H9 (cell line): Measurements from ENCODE around the gene CCDC127. TPM values are rescaled to one million over a fixed set of nuclear protein-coding genes. Genes with fewer than 3 reads are reported as not detected.

ENCODE experiments used
- DNase-seq: peaks from one replicate; pipeline ENCODE4 v3.0.0-alpha.2; 2017
- H2AFZ ChIP-seq: one replicate; pipeline ENCODE4 v1.6.1; 2013; ENCODE audit warnings: mild to moderate bottlenecking, low read length, control low read depth, moderate library complexity
- H2AK5ac ChIP-seq: 2 replicates; pipeline ENCODE4 v1.6.1; 2013; ENCODE audit warnings: low read length, control low read depth, mixed read lengths; ENCODE audit not compliant: insufficient read length
- H2BK120ac ChIP-seq: one replicate; pipeline ENCODE4 v1.6.1; 2013; ENCODE audit warnings: low read depth, mild to moderate bottlenecking, low read length, control low read depth, inconsistent platforms; ENCODE audit not compliant: poor library complexity, severe bottlenecking
- H2BK12ac ChIP-seq: 2 replicates; pipeline ENCODE4 v1.6.1; 2013; ENCODE audit warnings: low read length, control low read depth, mixed read lengths, low read depth; ENCODE audit not compliant: insufficient read length
- H2BK15ac ChIP-seq: 2 replicates; pipeline ENCODE4 v1.6.1; 2013; ENCODE audit warnings: low read depth, low read length, control low read depth
- H2BK20ac ChIP-seq: one replicate; pipeline ENCODE4 v1.6.1; 2013; ENCODE audit warnings: low read depth, mild to moderate bottlenecking, low read length, control low read depth, inconsistent platforms; ENCODE audit not compliant: poor library complexity, severe bottlenecking
- H2BK5ac ChIP-seq: 2 replicates; pipeline ENCODE4 v1.6.1; 2013; ENCODE audit warnings: low read length, control low read depth, mixed read lengths; ENCODE audit not compliant: insufficient read length
- H3K14ac ChIP-seq: 2 replicates; pipeline ENCODE4 v1.6.1; 2013; ENCODE audit warnings: low read length, control low read depth; ENCODE audit not compliant: insufficient read depth
- H3K18ac ChIP-seq: 2 replicates; pipeline ENCODE4 v1.6.1; 2013; ENCODE audit warnings: low read depth, mild to moderate bottlenecking, mixed read lengths, low read length, control low read depth; ENCODE audit not compliant: insufficient read length
- H3K23ac ChIP-seq: 2 replicates; pipeline ENCODE4 v1.6.1; 2013; ENCODE audit warnings: low read length, control low read depth, mixed read lengths, low read depth; ENCODE audit not compliant: insufficient read length
- H3K23me2 ChIP-seq: 2 replicates; pipeline ENCODE4 v1.6.1; 2013; ENCODE audit warnings: low read depth, mild to moderate bottlenecking, mixed read lengths, low read length, control low read depth; ENCODE audit not compliant: insufficient read length, poor library complexity, severe bottlenecking
- H3K27ac ChIP-seq: 2 replicates; pipeline ENCODE4 v1.5.1; 2013; ENCODE audit warnings: low read length, control low read depth, mixed read lengths, low read depth; ENCODE audit not compliant: insufficient read length
- H3K27me3 ChIP-seq: 2 replicates; pipeline ENCODE4 v1.6.1; 2013; ENCODE audit warnings: low read length, control low read depth, inconsistent platforms; ENCODE audit not compliant: insufficient read depth
- H3K4ac ChIP-seq: 2 replicates; pipeline ENCODE4 v1.6.1; 2013; ENCODE audit warnings: low read depth, mild to moderate bottlenecking, control low read depth, inconsistent platforms, low read length, moderate library complexity
- H3K4me1 ChIP-seq: 2 replicates; pipeline ENCODE4 v1.6.1; 2013; ENCODE audit warnings: low read length, control low read depth, inconsistent platforms; ENCODE audit not compliant: insufficient read depth
- H3K4me2 ChIP-seq: 2 replicates; pipeline ENCODE4 v1.6.1; 2013; ENCODE audit warnings: low read length, control low read depth, mixed read lengths; ENCODE audit not compliant: insufficient read length, insufficient read depth
- H3K56ac ChIP-seq: 2 replicates; pipeline ENCODE4 v1.6.1; 2013; ENCODE audit warnings: low read depth, mild to moderate bottlenecking, mixed read lengths, low read length, control low read depth; ENCODE audit not compliant: insufficient read length
- H3K79me1 ChIP-seq: 2 replicates; pipeline ENCODE4 v1.6.1; 2013; ENCODE audit warnings: low read depth, mild to moderate bottlenecking, moderate library complexity, low read length, control low read depth, inconsistent platforms; ENCODE audit not compliant: insufficient read depth, poor library complexity, severe bottlenecking
- H3K79me2 ChIP-seq: 2 replicates; pipeline ENCODE4 v1.6.1; 2013; ENCODE audit warnings: low read length, control low read depth, inconsistent platforms; ENCODE audit not compliant: insufficient read depth
- H3K9ac ChIP-seq: 2 replicates; pipeline ENCODE4 v1.6.1; 2013; ENCODE audit warnings: low read length, control low read depth, mixed read lengths; ENCODE audit not compliant: insufficient read length; ENCODE audit errors: extremely low read depth
- H3K9me3 ChIP-seq: one replicate; pipeline ENCODE4 v1.6.1; 2013; ENCODE audit warnings: low read depth, low read length, inconsistent platforms; ENCODE audit not compliant: control insufficient read depth
- H3T11ph ChIP-seq: one replicate; pipeline ENCODE4 v1.6.1; 2013; ENCODE audit warnings: mild to moderate bottlenecking, low read length, control low read depth, inconsistent platforms
- H4K20me1 ChIP-seq: one replicate; pipeline ENCODE4 v1.6.1; 2013; ENCODE audit not compliant: control insufficient read depth, insufficient read length, insufficient read depth
- H4K5ac ChIP-seq: 2 replicates; pipeline ENCODE4 v1.6.1; 2013; ENCODE audit warnings: low read depth, mild to moderate bottlenecking, mixed read lengths, low read length, control low read depth; ENCODE audit not compliant: insufficient read length
- H4K8ac ChIP-seq: replicated peaks from 2 replicates; pipeline ENCODE4 v1.6.1; 2013; ENCODE audit warnings: low read length, control low read depth, mixed read lengths, low read depth; ENCODE audit not compliant: insufficient read length
- H4K91ac ChIP-seq: 2 replicates; pipeline ENCODE4 v1.6.1; 2013; ENCODE audit warnings: low read depth, mild to moderate bottlenecking, moderate library complexity, mixed read lengths, low read length, control low read depth; ENCODE audit not compliant: insufficient read length
- H3K27ac Mint-ChIP-seq, 3 experiments: 2 replicates in 2 of 3; 3 replicates in 1 of 3; pipeline ENCODE4 v1.8.0; 2020 to 2021; ENCODE audit warnings: mixed read lengths in 3 of 3, mild to moderate bottlenecking in 1 of 3, moderate library complexity in 1 of 3
- H3K27me3 Mint-ChIP-seq: 2 replicates; pipeline ENCODE4 v1.8.0; 2021; ENCODE audit warnings: low read depth, mild to moderate bottlenecking, moderate library complexity, mixed read lengths
- H3K36me3 Mint-ChIP-seq, 3 experiments: 2 replicates in 2 of 3; 3 replicates in 1 of 3; pipeline ENCODE4 v1.8.0; 2020 to 2021; ENCODE audit warnings: low read depth in 3 of 3, mixed read lengths in 3 of 3; ENCODE audit not compliant: insufficient read depth in 1 of 3
- H3K4me1 Mint-ChIP-seq, 2 experiments: 2 replicates each; pipeline ENCODE4 v1.8.0; 2020; ENCODE audit warnings: mixed read lengths in 2 of 2
- H3K4me3 Mint-ChIP-seq, 2 experiments: 2 replicates in 1 of 2; 3 replicates in 1 of 2; pipeline ENCODE4 v1.8.0; 2020 to 2021; ENCODE audit warnings: mild to moderate bottlenecking in 2 of 2, mixed read lengths in 2 of 2, moderate library complexity in 1 of 2
- H3K9me3 Mint-ChIP-seq, 2 experiments: 2 replicates in 1 of 2; 3 replicates in 1 of 2; pipeline ENCODE4 v1.8.0; 2020; ENCODE audit warnings: mild to moderate bottlenecking in 2 of 2, mixed read lengths in 2 of 2, moderate library complexity in 1 of 2
- CTCF ChIP-seq: fragments of 200-600 bp; sonication (generic); conservative IDR thresholded peaks from 3 replicates; pipeline ENCODE4 v1.8.0; 2021; ENCODE audit warnings: antibody characterized with exemption, mild to moderate bottlenecking
- WGBS: extraction: QIAGEN DNeasy Blood & Tissue Kit; methylation state at CpG from one replicate; pipeline ENCODE4 v1.1.7; 2013; ENCODE audit warnings: missing lambda C conversion rate, low lambda C conversion rate, mixed read lengths; ENCODE audit not compliant: insufficient read length; ENCODE audit errors: extremely low coverage; 5-methylcytosine and 5-hydroxymethylcytosine counted together
- total RNA-seq: library from RNA; stranded (reverse); gene quantifications from 2 replicates; pipeline ENCODE4 v1.2.1, GENCODE V29; 2021

The CCDC127 gene
- total RNA-seq, 1 experiment from 2014 or later, result 9.0 TPM

DNA sequence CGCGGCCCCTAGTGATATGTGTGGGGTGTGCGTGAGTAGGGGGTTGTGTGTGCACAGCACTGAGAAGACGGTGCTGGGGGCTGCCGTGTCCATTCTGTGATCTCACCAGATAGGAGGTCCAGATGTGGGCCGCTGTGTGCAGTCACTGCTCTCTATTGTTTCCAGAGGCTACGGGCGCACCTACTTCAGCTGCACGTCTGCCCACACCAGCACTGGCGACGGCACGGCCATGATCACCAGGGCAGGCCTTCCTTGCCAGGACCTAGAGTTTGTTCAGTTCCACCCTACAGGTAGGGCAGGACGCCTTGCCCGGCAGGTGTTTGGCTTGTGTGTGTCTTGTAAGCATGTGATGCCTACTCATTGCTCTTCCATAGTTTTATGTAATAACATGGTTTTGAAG, 12.8 kb upstream of the CCDC127 start:
- H2AK5ac ChIP-seq, result no peak overlapping the region
- H3K79me1 ChIP-seq, result no peaks in the 10 kb centered on the region
- no peak overlapping the region for H3K18ac ChIP-seq
- H3K4me2 ChIP-seq, result no peak overlapping the region
- H3K27ac ChIP-seq, result no peak overlapping the region
- no peak overlapping the region for H2BK15ac ChIP-seq
- no peak overlapping the region for H2BK5ac ChIP-seq
- no peak for TF ChIP-seq CTCF
- no peaks in the 10 kb centered on the region for H3K4me1 ChIP-seq
- no peaks in the 10 kb centered on the region for H3K79me2 ChIP-seq
- H3K4ac ChIP-seq, result no peak overlapping the region
- H2AFZ ChIP-seq, result no peak overlapping the region
- Mint-ChIP-seq H3K4me3 (no peak overlapping the region), H3K27me3 (no peaks in the 10 kb centered on the region), H3K9me3 (no peaks in the 10 kb centered on the region), H3K36me3 (peaks cover 50 to 86% (median 75%) of the 10 kb centered on the region in 3 experiments), H3K27ac (no peak overlapping the region; a peak in 1 of 7 replicates), H3K4me1 (peaks cover 6 to 7% of the 10 kb centered on the region in 2 experiments; a peak in 1 of 4 replicates)
- H2BK120ac ChIP-seq, result no peak overlapping the region
- no peak overlapping the region for H3K9ac ChIP-seq
- H4K91ac ChIP-seq, result no peak overlapping the region
- no peaks in the 10 kb centered on the region for H3K9me3 ChIP-seq
- no peaks in the 10 kb centered on the region for H4K20me1 ChIP-seq
- no peak overlapping the region for H4K5ac ChIP-seq
- H3K23ac ChIP-seq, result no peak overlapping the region
- no peak overlapping the region for H2BK12ac ChIP-seq
- H2BK20ac ChIP-seq, result no peak overlapping the region
- no peaks in the 10 kb centered on the region for H3K27me3 ChIP-seq
- no CpG with 5 or more reads among the region's 14 CpGs for WGBS
- no peak overlapping the region for H3K56ac ChIP-seq
- H4K8ac ChIP-seq, result no peak overlapping the region
- no peaks in the 10 kb centered on the region for H3K23me2 ChIP-seq
- no peak overlapping the region for H3T11ph ChIP-seq
- DNase-seq, result no peak
- H3K14ac ChIP-seq, result no peak overlapping the region
